GM19351 (cell line): ENCODE data around the gene DDX56.

Source experiments
- ATAC-seq: cut with Tn5 transposase; IDR thresholded peaks from one replicate; pipeline ENCODE4 v1.9.1; 2021; ENCODE audit warnings: mild to moderate bottlenecking, moderate library complexity; ENCODE audit not compliant: unreplicated experiment

Gene DDX56

GRCh38 chr7:44573464-44574286, at the start of gene DDX56:
DDX56 (minus strand) TSS chr7:44573908; CDS start chr7:44573895, 13 bp downstream.
- ATAC-seq, result peak; percentile 96

GRCh38 chr7:44622342-44623151, 48.8 kb upstream of the DDX56 start:
- peak; percentile 81 for ATAC-seq

GRCh38 chr7:44621750-44622103, 48.0 kb upstream of the DDX56 start:
- no peak for ATAC-seq

DNA sequence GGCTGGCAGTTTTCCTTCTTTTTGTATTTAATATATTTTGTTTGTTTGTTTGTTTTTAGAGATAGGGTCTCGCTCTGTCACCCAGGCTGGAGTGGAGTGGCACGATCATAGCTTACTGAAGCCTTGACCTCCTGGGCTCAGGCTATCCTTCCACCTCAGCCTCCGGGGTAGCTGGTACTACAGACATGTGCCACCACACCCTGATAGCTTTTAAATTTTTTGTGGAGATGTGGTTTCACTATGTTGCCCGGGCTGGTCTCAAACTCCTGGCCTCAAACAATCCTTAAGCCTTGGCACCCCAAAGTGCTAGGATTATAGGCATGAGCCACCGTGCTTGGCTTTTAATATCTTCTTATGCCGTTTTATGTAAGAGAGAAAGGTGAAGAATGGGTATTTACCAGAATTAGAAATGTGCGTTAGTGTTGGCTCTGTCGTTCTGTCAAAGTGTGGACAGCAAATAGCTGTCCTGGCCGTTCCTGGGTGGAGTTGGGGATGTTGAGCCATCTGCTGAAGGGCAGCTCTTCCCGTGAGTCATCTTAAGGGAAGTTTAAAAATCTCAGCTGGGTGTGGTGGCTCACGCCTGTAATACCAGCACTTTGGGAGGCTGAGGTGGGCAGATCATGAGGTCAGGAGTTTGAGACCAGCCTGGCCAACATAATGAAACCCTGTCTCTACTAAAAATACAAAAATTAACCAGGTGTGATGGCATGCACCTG, 47.5 kb upstream of the DDX56 start:
- no peak for ATAC-seq

GRCh38 chr7:44618753-44619152, 45.0 kb upstream of the DDX56 start:
- ATAC-seq, result no peak

DNA sequence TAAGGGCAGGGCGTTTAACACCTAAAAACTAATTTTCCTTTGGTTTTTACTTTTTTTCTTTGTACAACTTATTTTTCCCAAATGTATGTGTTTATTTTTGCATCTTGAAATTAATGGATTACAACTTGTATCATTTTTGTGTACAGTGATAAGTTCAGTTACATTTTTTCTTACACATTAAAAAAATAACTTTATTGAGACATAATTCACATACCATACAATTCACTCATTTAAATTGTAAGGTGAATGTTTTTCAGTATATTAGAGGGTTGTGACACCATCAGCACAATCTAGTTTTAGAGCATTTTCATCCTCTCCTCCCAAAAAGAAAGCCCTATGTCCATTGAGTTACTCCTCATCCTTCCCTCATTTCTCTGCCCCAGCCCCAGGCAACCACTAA, 44.3 kb upstream of the DDX56 start:
- ATAC-seq, result no peak

DNA sequence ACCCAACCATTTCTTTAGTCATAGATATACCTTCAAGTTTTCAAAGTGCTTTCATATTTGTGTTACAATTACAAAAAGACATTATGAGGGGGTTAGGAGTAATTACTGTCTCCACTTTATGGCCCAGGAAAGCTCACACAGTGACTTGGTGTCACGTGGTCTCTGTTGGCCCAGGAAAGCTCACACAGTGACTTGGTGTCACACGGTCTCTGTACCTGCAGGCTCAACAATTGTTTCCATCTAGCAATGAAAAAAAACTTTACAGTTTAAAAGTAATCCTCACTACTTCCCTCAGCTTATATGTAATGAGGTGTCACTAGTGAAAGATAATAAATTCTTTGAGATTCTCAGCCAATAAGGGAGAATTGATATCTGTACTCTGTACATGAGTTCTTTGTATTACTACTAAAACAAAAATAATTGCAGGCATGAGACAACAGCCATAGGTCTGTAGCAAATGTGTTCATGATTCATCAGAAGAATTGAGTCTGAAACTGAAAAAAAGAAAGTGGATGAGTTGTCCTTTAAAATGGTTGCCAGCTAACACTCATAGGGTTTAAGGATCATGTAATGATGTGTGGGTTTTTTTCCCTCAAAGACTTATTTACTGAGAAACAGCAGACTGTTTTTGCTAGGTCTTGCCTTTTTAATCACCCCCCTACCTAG, 43.6 kb upstream of the DDX56 start:
- peak; percentile 38 for ATAC-seq

DNA sequence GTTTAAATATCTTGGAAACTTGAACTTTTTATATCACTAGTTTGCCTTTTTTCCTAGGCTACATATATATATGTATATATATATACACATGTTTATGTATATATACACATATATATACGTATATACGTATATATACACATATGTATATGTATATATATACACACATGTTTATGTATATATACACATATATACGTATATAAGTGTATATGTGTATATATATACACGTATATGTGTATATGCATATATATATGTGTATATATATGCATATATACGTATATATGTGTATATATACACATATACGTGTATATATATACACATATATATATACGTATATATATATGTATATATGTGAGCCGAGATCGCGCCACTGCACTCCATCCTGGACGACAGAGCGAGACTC, 42.8 kb upstream of the DDX56 start:
- no peak for ATAC-seq

DNA sequence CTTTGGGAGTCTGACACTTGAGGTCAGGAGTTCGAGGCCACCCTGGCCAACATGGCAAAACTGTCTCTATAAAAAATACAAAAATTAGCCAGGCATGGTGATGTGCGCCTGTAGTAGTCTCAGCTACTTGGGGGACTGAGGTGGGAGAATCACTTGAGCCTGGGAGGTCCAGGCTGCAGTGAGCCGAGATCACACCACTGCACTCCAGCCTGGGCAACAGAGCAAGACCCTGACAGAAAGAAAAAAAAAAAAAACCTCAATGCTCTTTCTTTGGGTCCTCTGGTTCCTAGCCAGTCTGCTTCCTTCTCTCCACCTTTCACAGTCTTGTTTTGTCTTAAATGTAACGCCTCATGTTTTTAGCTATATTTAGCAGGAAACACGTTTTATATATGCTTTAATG, 42.1 kb upstream of the DDX56 start:
- no peak for ATAC-seq

DNA sequence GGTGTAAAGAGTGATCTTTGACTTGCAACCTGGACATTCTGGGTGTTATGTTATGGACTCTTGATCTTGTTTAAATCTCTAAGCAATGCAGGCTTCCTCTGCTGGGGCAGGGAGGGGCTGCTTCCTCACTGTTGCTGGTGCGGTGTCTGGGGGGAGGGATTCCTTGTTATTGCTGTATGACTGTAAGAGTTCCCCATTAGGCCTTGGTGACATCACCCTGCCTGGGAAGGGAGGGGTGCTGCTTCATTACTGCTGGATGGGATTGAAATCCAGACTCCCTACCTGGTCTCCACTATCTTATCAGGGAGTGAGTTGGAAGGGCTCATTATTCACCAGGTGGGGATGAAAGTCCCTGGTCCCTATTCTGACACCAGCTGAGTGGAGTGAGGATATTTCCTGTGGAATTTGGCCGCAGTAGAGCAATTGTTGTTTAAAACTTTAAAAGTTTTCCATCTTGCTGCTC, 41.5 kb upstream of the DDX56 start:
- no peak for ATAC-seq

- ATAC-seq, result no peak
Measured at GRCh38 chr7:44609829-44610228, 36.1 kb upstream of the DDX56 start.

GRCh38 chr7:44608916-44609648, 35.4 kb upstream of the DDX56 start:
- ATAC-seq, result no peak

DNA sequence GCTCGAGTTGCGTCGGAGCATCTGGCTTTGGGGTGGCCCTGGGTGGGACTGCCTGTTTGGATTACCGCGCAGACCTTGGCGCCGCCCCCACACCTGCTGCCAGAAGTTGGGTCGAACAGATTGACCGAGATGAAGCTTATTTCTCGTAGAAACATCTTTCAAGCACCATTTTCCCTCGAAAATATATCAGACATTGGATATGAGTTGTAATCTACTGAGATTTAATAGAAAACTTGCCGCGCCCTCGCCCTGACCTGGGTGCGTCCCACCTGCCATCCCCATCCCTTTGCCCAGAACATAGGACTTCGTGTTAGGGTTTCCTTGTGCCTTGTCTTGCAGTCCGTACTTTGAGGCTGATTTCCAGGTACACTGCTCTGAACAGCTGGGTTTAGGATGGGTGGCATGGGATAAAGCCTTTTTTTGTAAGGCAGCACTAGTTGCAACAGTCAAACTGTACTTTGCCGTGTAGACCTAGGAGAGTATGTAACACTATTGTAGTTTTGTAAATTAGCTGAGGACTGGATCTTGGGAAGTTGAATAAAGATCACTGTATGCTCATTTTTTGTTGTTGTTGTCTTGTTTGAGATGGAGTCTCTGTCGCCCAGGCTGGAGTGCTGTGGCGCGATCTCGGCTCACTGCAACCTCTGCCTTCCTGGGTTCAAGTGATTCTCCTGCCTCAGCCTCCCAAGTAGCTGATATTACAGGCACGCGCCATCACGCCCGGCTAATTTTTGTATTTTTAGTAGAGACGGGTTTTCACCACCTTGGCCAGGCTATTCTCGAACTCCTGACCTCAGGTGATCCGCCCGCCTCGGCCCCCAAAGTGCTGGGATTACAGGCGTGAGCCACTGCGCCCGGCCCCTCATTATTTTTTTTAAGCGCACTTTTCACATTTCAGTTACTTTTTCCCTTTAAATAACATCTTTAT, 33.7 kb upstream of the DDX56 start:
- ATAC-seq, result no peak

- ATAC-seq, result peak; percentile 90
Measured at GRCh38 chr7:44606341-44607140, 32.8 kb upstream of the DDX56 start, which contains the start of gene OGDH. OGDH (plus strand) TSS chr7:44606627; CDS start chr7:44624344, 17,717 bp downstream.

DNA sequence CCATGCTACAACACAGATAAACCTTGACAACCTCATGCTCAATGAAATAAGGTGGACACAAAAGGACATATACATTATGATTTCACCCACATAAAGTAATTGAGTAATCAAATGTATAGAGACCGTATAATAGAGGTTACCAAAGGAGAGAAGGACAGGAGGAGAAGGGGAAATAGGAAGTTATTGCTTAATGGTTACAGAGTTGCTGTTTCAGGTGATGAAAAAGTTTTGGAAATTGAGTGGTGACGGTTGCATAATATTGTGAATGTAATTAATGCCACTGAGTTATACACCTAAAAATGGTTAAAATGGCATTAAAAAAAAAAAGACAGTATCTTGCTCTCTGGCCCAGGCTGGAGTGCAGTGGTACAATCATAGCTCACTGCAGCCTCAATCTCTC, 31.2 kb upstream of the DDX56 start:
- ATAC-seq, result no peak

DNA sequence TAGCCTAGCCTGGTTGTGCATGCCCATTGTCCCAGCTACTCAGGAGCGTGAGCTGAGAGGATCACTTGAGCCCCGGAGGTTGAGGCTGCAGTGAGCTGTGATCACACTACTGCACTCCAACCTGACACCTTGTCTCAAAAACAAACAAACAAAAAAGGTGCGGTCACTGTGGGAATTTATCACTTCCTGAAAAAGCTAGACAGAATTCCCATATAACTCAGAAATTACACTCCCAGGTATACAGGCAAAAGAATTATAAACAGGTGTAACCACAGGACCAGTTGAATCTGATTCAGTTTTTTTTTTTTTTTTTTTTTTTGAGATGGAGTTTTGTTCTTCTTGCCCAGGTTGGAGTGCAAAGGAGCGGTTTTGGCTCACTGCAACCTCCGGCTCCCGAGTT, 29.5 kb upstream of the DDX56 start:
- no peak for ATAC-seq

- no peak for ATAC-seq
Measured at GRCh38 chr7:44602576-44602910, 28.8 kb upstream of the DDX56 start.

- no peak for ATAC-seq
Measured at GRCh38 chr7:44599222-44599621, 25.5 kb upstream of the DDX56 start.
